Measurements from ENCODE around the gene TEX22.
A peak's percentile ranks its signal among the peaks of the same experiment; 100 is the strongest.

TEX22 gene

DNA sequence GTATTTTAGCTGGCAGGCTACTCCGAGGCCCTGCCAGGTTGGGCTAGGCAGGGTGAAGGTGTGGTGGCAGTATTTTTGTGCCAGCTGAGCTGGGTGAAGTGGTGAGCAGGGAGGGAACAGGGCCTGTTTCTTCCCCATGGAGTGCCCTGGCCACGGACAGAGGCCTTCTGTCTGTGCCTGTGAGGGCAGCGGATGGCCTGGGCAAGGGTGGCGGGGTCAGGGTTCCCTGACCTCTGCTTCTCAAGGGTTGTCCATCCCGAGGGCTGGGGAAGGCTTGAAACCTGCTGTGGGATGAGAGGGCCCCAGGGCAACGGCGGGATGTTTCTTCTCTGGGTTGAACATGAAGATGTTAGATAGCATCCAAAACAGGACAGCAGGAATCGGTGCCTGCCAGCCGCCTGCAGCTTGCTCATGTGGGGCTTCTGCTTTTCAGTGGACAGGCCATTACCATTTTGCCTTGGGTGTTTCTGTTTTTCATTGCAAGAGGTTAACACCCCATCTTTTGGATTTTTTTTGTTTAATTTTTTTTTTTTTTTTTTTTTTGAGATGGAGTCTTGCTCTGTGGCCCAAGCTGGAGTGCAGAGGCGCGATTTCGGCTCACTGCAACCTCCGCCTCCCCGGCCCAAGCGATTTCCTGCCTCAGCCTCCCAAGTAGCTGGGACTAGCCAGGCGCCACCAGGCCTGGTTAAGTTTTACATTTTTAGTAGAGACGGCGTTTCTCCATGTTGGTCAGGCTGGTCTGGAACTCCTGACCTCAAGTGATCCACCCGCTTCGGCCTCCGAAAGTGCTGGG is 24.6 kb downstream of the TEX22 start:
- no peak for DNase-seq

- no peak for DNase-seq
Observed at GRCh38 chr14:105423488-105424195, 25.3 kb downstream of the TEX22 start.

DNA sequence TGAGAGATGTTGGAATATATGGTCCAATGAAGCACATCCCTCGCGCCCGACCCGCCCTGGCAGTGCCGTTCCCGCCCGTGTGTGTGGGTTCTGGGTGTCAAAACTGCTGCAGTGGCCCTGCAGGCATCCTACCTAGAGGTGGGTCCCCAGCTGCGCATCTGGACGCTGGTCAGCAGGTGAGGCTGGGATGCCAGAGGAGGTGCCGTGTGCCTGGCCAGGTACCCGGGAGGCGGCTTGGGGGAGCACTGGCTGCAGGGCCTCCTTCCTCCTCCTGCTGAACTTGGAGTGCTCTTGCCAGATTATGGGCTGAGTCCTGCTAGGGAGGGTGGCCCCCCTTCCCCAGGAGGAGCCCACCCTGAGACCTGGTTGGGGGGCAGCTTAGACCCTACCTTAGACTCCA is 26.5 kb downstream of the TEX22 start:
- DNase-seq: no peak

DNA sequence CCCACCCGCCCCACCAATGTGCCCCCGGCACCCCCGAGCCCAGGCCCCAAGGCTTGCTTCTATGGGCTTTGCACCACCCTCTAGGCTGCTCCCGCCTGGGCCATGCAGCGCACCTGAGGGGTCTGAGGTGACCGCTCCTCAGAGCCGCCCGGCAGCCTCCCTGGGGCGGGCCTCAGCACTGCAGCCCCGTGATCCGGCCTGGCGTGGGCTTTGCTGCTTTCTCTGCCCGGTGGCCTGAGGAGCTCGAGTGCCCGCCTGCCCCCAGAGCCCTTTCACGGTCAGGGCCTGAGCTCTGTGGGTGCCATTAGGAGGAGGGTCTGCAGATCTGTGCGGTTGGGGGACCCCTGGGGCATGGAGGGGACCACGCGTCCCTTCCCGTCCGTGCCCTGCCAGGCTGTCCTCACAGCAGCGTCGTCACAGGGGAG is 27.5 kb downstream of the TEX22 start:
- DNase-seq: no peak

DNA sequence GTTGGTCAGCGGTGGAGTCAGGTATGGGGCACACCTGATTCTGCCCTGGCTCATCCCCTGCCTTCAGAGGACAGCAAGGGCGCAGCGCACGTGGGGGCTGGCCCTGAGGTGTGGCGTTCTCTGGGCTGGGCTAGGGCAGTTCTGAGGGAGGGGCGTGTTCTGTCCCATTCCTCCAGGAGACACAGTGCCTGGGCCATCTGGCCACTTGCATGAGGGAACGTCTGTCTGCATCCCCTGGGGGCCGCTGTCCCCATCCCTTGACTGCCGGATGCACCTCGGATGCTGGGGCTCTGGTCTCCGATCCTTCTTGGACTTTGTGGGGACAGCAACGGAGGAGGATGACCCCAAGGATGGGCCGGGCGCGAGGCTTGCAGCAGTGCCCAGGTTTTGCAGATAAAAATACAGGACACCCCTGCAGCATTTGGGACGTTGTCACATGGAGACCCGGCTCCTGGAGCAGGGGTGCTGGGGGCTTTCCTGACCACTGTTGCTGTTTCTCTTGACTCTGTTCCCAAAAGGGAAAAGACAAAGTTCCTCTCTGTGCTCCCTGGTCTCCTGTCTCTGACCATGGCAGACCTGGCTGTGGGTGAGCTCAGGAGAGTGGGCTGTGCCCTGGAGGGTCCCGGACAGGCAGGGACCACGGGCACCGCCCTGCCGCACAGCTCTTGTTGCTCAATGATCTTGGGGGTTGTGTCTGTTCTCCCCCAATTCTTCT is 28.2 kb downstream of the TEX22 start:
- DNase-seq: no peak

GRCh38 chr14:105427412-105427811 is 29.1 kb downstream of the TEX22 start:
- DNase-seq: no peak

DNA sequence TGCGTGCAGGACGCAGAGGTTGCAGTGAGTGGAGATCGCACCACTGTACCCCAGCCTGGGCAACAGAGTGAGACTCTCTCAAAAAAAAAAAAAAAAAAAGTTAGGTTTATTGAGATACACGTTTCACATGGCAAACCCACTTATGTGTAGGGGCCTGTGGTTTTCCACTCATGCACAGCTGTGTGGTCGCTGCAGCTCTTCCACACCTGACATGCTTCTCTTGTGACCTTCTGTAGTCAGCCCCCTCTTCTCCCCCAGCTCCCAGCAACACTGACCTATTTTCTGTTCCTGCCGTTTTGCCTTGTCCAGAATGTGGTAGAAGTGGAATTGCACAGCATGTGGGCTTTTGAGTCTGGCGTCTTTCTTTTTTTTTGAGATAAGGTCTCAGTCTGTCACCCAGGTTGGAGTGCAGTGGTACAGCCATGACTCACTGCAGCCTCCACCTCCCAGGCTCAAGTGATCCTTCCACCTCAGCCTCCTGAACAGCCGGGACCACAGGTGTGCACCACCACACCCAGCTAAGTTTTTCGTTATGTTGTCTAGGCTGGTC is 29.7 kb downstream of the TEX22 start:
- DNase-seq: no peak

DNA sequence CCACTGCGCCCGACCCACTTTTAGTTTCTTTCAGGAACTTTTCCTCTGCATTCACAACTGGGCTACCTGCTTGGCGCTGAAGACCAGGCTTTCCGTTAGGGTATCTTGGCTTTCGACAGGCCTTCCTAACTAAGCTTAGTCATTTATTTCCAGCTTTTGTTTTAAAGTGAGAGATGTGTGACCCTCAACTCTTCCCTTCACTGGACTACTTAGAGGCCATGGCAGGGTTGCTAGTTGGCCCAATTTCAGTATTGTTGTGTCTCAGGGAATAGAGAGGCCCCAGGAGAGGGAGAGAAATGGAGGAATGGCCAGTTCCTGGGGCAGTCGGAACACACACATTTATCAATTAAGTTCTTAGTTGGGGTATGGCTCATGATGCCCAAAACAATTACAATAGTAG is 31.7 kb downstream of the TEX22 start:
- no peak for DNase-seq

DNA sequence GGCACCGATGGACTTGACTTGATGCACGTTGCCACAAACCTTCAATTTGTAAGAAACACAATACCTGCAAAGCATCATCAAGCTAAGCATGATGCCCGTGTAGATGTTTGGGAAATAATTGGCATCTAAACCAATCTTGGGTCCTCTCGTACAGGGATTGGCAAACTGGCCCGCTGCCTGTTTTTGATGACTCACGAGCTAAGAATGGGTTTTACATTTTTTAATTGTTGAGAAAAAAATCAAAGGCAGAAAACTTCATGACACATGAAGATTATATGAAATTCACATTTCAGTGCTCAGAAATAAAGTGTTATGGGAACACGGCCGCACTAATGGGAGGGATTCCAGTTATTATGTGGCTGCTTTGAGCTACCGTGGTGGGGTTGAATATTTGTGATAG is 32.2 kb downstream of the TEX22 start:
- no peak for DNase-seq

- DNase-seq: no peak
Observed at GRCh38 chr14:105431256-105431655, 32.9 kb downstream of the TEX22 start.

GRCh38 chr14:105432657-105433056 is 34.3 kb downstream of the TEX22 start:
- no peak for DNase-seq

- no peak for DNase-seq
Observed at GRCh38 chr14:105433161-105433605, 34.8 kb downstream of the TEX22 start.

GRCh38 chr14:105436402-105436801 is 38.1 kb downstream of the TEX22 start:
- DNase-seq: no peak

GRCh38 chr14:105436891-105437722 is 38.8 kb downstream of the TEX22 start:
- DNase-seq: peak; percentile 59

GRCh38 chr14:105437723-105438500 is 39.6 kb downstream of the TEX22 start:
- DNase-seq: no peak

GRCh38 chr14:105439179-105439578 is 40.8 kb downstream of the TEX22 start:
- no peak for DNase-seq

- no peak for DNase-seq
Observed at GRCh38 chr14:105439710-105440553, 41.6 kb downstream of the TEX22 start.

- DNase-seq: no peak
Observed at GRCh38 chr14:105440554-105440900, 42.2 kb downstream of the TEX22 start.

- no peak for DNase-seq
Observed at GRCh38 chr14:105440992-105441391, 42.7 kb downstream of the TEX22 start.

GRCh38 chr14:105442125-105442524 is 43.8 kb downstream of the TEX22 start:
- no peak for DNase-seq

DNA sequence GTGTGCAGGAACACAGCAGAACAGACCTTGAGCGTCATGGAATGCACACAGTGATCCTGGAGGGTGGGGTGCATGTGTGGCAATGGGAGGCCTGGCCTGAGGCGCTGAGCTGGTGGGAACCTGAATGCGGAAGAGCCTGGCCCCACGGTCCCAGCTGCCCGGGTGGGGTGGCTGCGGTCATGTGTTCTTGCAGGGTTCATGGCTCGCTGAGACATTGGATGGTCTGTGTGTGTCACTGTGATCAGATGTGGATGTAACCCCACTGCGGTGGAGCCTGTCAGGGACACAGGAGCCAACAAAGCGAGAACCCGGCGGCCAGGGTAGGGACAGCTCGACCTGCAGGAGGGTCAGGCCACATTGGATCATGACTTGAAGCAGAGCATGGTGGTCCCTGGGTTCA is 44.5 kb downstream of the TEX22 start:
- DNase-seq: no peak
